Left lung (tissue), 10 donors: ENCODE measurements around the gene OR2Y1. TPM values are rescaled to one million over a fixed set of nuclear protein-coding genes. Genes with fewer than 3 reads are reported as not detected.
"Not testable (repeated sequence)": the region's sequence is repeated elsewhere in the genome, so short reads cannot be mapped to it uniquely, and the experiment has no call there.

Experiments used
- ATAC-seq: fragments of 200-7000 bp; cut with Tn5 transposase; one replicate; pipeline ENCODE4 v1.9.1; 2020; ENCODE audit warnings: moderate library complexity
- DNase-seq, 4 donors: peaks; one replicate each; pipeline ENCODE4 v3.0.0-alpha.2; 2013 to 2020
- H3K27ac ChIP-seq, 2 donors: fragments of 200-600 bp; sonication (generic) in 1 of 2; one replicate each; pipeline versions ENCODE4 v1.5.0 to v1.8.0; 2020 to 2021
- H3K27me3 ChIP-seq, 2 donors: fragments of 200-600 bp; sonication (generic) in 1 of 2; one replicate each; pipeline versions ENCODE4 v1.5.0 to v1.8.0; 2020 to 2021
- H3K36me3 ChIP-seq, 2 donors: fragments of 200-600 bp; sonication (generic) in 1 of 2; one replicate each; pipeline versions ENCODE4 v1.5.0 to v1.8.0; 2020 to 2021
- H3K4me1 ChIP-seq, 2 donors: fragments of 200-600 bp; one replicate each; pipeline ENCODE4 v1.8.0; 2021
- H3K4me3 ChIP-seq, 2 donors: fragments of 200-600 bp; sonication (generic) in 1 of 2; one replicate each; pipeline versions ENCODE4 v1.5.0 to v1.8.0; 2020 to 2021; ENCODE audit warnings: mild to moderate bottlenecking in 1 of 2
- H3K9me3 ChIP-seq, 2 donors: fragments of 200-600 bp; sonication (generic) in 1 of 2; one replicate each; pipeline versions ENCODE4 v1.5.0 to v1.8.0; 2020 to 2021
- CTCF ChIP-seq, 2 donors: fragments of 200-600 bp; sonication (generic) in 1 of 2; IDR thresholded peaks; one replicate each; pipeline versions ENCODE4 v1.5.0 to v1.8.0; 2021; ENCODE audit warnings: antibody characterized with exemption in 2 of 2
- intact Hi-C, 2 donors: fragments of 100-400 bp; cut with DNase I; formaldehyde crosslinking; loops; one replicate each; pipeline versions ENCODE4 v1.11.2 to v1.14.2; 2022
- polyA plus RNA-seq, 6 donors: library from polyadenylated mRNA; unstranded; fragments of 120-200 nt; gene quantifications; one replicate each; pipeline ENCODE4 v1.2.1, GENCODE V29; 2013; ENCODE audit not compliant: insufficient read length in 6 of 6
- total RNA-seq, 2 donors: library from RNA; stranded (reverse); fragmentation: NEBNext Ultra II Directional; extraction: Animal tissue kit (Norgen Biotek cat#: 25700); gene quantifications; one replicate each; pipeline ENCODE4 v1.2.1, GENCODE V29; 2021
- donor health status: DM: no; HTN: yes; CAD: no.
- donor health status: DM: no; HTN: no; CAD: no.

OR2Y1 gene
- total and polyA plus RNA-seq, 8 donors = not detected

GRCh38 chr5:180718810-180719453 lies 20.9 kb downstream of the OR2Y1 start:
- ATAC-seq (no peak), DNase-seq (peak in 2 of 4 donors; percentile 15 to 32)
- peak; percentile 40 to 42 for TF ChIP-seq CTCF (IDR thresholded peaks at IDR 0.05)
- Histone ChIP-seq H3K9me3 (no peaks in the 10 kb centered on the region), H3K4me1 (no peaks in the 10 kb centered on the region), H3K4me3 (no peak overlapping the region), H3K27me3 (peaks cover 4 to 18% of the 10 kb centered on the region in 2 donors), H3K36me3 (no peaks in the 10 kb centered on the region), H3K27ac (no peak overlapping the region)
- intact Hi-C loops = no loop called here

GRCh38 chr5:180717989-180718388 lies 21.9 kb downstream of the OR2Y1 start:
- Histone ChIP-seq H3K4me1 (no peaks in the 10 kb centered on the region), H3K27me3 (peaks cover 4 to 16% of the 10 kb centered on the region in 2 donors), H3K27ac (no peak overlapping the region), H3K9me3 (no peaks in the 10 kb centered on the region), H3K4me3 (no peak overlapping the region), H3K36me3 (no peaks in the 10 kb centered on the region)
- intact Hi-C loops = no loop called here
- ATAC-seq = no peak
- TF ChIP-seq CTCF (IDR thresholded peaks at IDR 0.05) = no peak
- no peak for DNase-seq

GRCh38 chr5:180704362-180704761 lies 35.5 kb downstream of the OR2Y1 start:
- TF ChIP-seq CTCF (IDR thresholded peaks at IDR 0.05) = no peak
- intact Hi-C loops = no loop called here
- H3K4me3 ChIP-seq = no peak overlapping the region

DNA sequence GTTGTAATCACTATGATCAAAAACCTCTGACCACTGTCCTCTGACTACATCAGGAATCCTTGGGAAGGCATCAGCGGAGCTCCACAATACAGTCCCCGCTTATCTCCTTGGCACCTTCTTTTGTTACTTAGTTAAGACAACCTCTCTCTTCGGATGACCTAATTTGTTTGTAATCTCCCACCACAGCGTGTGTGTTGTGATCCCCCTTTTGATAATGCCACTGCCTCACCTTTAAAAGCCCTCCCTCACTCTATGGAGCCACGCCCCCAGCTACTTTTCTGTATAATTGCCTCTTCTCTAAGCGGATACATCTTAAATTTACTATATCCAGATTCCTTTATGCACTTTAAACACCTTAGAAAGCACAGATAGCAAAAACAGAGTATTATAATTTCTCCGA lies 35.9 kb downstream of the OR2Y1 start:
- peaks cover 0 to 9% of the 10 kb centered on the region in 2 donors for H3K9me3 ChIP-seq
- H3K27ac ChIP-seq = no peak overlapping the region
- H3K27me3 ChIP-seq = peaks cover 0 to 7% of the 10 kb centered on the region in 2 donors
- no peaks in the 10 kb centered on the region for H3K4me1 ChIP-seq
- no peak for TF ChIP-seq CTCF (IDR thresholded peaks at IDR 0.05)
- no peak overlapping the region for H3K4me3 ChIP-seq
- intact Hi-C loops = no loop called here
- H3K36me3 ChIP-seq = no peaks in the 10 kb centered on the region
- DNase-seq = no peak
- ATAC-seq = no peak

More at GRCh38 chr5:180704362-180704761, 35.5 kb downstream of the OR2Y1 start:
- no peaks in the 10 kb centered on the region for H3K36me3 ChIP-seq
- no peak overlapping the region for H3K27ac ChIP-seq
- H3K27me3 ChIP-seq = peaks cover 0 to 7% of the 10 kb centered on the region in 2 donors
- DNase-seq = no peak
- ATAC-seq = no peak
- no peaks in the 10 kb centered on the region for H3K4me1 ChIP-seq
- peaks cover 0 to 9% of the 10 kb centered on the region in 2 donors for H3K9me3 ChIP-seq

- DNase-seq, H3K4me1 ChIP-seq, H3K4me3 ChIP-seq, intact Hi-C loops, ATAC-seq, H3K27me3 ChIP-seq, H3K36me3 ChIP-seq, H3K9me3 ChIP-seq, H3K27ac ChIP-seq: not testable (repeated sequence)
Measured at GRCh38 chr5:180703371-180703770, 36.5 kb downstream of the OR2Y1 start.

DNA sequence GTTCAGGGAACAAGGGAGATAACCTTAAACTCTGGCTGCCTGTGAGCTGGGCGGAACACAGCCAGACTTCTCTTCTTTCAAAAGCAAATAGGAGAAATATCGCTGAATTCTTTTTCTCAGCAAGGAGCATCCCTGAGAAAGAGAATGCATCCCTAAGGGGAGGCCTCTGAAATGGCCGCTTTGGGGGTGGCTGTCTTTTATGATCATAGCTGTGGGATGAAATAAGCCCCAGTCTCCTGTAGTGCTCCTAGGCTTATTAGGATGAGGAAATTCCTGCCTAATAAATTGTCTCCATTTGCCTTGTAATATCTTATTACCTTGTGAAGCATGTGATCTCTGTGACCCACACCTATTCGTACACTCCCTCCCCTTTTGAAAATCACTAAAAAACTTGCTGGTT lies 39.4 kb downstream of the OR2Y1 start:
- H3K4me1 ChIP-seq, H3K4me3 ChIP-seq, H3K27me3 ChIP-seq, DNase-seq, H3K27ac ChIP-seq, H3K36me3 ChIP-seq, intact Hi-C loops, ATAC-seq: not testable (repeated sequence)
- peaks cover 0 to 13% of the 10 kb centered on the region in 2 donors for H3K9me3 ChIP-seq
